T-helper 2 cell treated with Interferon-gamma antibody and Interleukin-4, amounts not matched to agents 5 μg/mL and 100 μg/mL, for 36 hours (primary cell): ENCODE measurements around the gene CNTN4.

Source experiments
- DNase-seq: peaks from one replicate; pipeline ENCODE4 v3.0.0; 2021; ENCODE audit warnings: low spot score
- H3K27ac Mint-ChIP-seq: one replicate; pipeline ENCODE4 v1.8.0; 2021; ENCODE audit warnings: mild to moderate bottlenecking, mixed read lengths
- H3K27me3 Mint-ChIP-seq: one replicate; pipeline ENCODE4 v1.8.0; 2021; ENCODE audit warnings: low read depth, mixed read lengths
- H3K36me3 Mint-ChIP-seq: one replicate; pipeline ENCODE4 v1.8.0; 2021; ENCODE audit warnings: low read depth, mixed read lengths
- H3K4me1 Mint-ChIP-seq: one replicate; pipeline ENCODE4 v1.8.0; 2021; ENCODE audit warnings: low read depth, mixed read lengths
- H3K4me3 Mint-ChIP-seq: one replicate; pipeline ENCODE4 v1.8.0; 2022; ENCODE audit warnings: mild to moderate bottlenecking, moderate library complexity, mixed read lengths
- H3K9me3 Mint-ChIP-seq: one replicate; pipeline ENCODE4 v1.8.0; 2021; ENCODE audit warnings: mixed read lengths

The CNTN4 gene

DNA sequence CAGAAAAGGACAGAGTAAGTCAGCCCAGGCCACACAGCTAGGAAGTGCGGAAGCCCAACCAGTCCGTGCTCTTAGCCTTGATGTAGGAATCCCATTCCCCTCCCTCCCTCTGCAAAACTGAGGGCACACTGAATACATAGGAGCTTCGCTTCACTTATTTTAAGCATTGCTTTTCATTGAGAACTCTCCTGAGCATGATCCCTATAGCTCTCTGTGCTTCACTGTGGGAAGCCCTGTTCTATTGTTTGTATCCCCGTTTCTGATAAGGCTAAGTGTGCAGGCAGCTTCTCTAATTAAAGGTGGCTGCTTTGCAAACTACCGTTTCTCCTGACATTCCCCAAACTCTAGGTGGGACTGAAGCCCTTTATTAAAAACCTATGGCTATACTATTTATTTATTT lies 981.6 kb downstream of the CNTN4 start:
- Mint-ChIP-seq H3K9me3 (no peaks in the 10 kb centered on the region), H3K4me3 (no peak overlapping the region), H3K27me3 (no peaks in the 10 kb centered on the region), H3K36me3 (no peaks in the 10 kb centered on the region), H3K27ac (no peak overlapping the region), H3K4me1 (no peaks in the 10 kb centered on the region)
- no peak for DNase-seq

- H3K27me3 Mint-ChIP-seq: no peaks in the 10 kb centered on the region
- no peaks in the 10 kb centered on the region for H3K36me3 Mint-ChIP-seq
- no peak overlapping the region for H3K27ac Mint-ChIP-seq
- H3K4me3 Mint-ChIP-seq: no peak overlapping the region
- no peaks in the 10 kb centered on the region for H3K4me1 Mint-ChIP-seq
- no peak for DNase-seq
- no peaks in the 10 kb centered on the region for H3K9me3 Mint-ChIP-seq
Observed at GRCh38 chr3:3081381-3082233, 982.9 kb downstream of the CNTN4 start.

- no peak overlapping the region for H3K4me3 Mint-ChIP-seq
- no peaks in the 10 kb centered on the region for H3K4me1 Mint-ChIP-seq
- DNase-seq: no peak
- no peaks in the 10 kb centered on the region for H3K36me3 Mint-ChIP-seq
- H3K27me3 Mint-ChIP-seq: no peaks in the 10 kb centered on the region
- no peak overlapping the region for H3K27ac Mint-ChIP-seq
- H3K9me3 Mint-ChIP-seq: no peaks in the 10 kb centered on the region
Observed at GRCh38 chr3:3082234-3082924, 983.7 kb downstream of the CNTN4 start.

- no peaks in the 10 kb centered on the region for H3K36me3 Mint-ChIP-seq
- no peak overlapping the region for H3K4me3 Mint-ChIP-seq
- no peaks in the 10 kb centered on the region for H3K4me1 Mint-ChIP-seq
- no peak overlapping the region for H3K27ac Mint-ChIP-seq
- H3K9me3 Mint-ChIP-seq: no peaks in the 10 kb centered on the region
- H3K27me3 Mint-ChIP-seq: no peaks in the 10 kb centered on the region
- DNase-seq: no peak
Observed at GRCh38 chr3:3084890-3085289, 986.2 kb downstream of the CNTN4 start.

DNA sequence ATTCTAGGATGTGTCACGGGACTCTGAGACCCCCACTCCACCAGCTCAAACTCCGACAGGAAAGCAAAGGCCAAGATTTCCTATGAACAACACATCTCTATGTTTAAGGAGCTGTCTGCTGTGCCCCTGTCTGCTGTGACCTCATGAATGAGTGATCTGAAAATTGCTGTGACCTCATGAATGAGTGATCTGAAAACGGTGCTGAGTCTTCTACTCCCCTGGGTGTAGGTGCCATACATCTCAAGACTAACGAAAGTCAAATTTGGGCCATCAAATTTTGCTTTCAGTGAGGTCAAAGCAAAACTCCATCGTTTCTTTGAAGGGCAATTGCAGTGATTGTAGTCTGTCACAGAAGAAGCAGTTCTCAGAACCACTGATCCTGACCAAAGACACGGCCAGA lies 987.1 kb downstream of the CNTN4 start:
- no peak for DNase-seq
- Mint-ChIP-seq H3K27ac (no peak overlapping the region), H3K4me3 (no peak overlapping the region), H3K36me3 (no peaks in the 10 kb centered on the region), H3K4me1 (no peaks in the 10 kb centered on the region), H3K9me3 (no peaks in the 10 kb centered on the region), H3K27me3 (no peaks in the 10 kb centered on the region)

DNA sequence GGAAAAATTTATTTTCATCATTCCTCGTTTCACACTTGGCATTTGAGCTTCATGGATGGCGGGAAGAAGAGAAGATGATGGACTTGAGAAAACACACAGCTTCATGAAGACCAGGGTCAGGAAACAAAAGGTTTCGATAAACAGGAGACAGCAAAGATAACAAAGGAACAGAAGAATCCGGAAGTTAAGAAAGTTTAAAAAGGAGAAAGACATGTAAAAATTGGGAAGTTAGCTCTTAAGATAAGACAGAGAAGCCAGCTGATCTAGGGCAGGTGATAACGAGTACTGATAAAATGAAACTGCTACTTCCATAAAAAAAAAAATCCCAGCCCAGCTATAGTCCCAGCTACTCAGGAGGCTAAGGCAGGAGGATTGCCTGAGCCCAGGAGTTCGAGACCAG lies 987.6 kb downstream of the CNTN4 start:
- no peaks in the 10 kb centered on the region for H3K36me3 Mint-ChIP-seq
- no peaks in the 10 kb centered on the region for H3K4me1 Mint-ChIP-seq
- no peak overlapping the region for H3K27ac Mint-ChIP-seq
- no peak overlapping the region for H3K4me3 Mint-ChIP-seq
- DNase-seq: no peak
- no peaks in the 10 kb centered on the region for H3K9me3 Mint-ChIP-seq
- no peaks in the 10 kb centered on the region for H3K27me3 Mint-ChIP-seq

GRCh38 chr3:3087279-3087678 lies 988.6 kb downstream of the CNTN4 start:
- no peaks in the 10 kb centered on the region for H3K36me3 Mint-ChIP-seq
- no peaks in the 10 kb centered on the region for H3K27me3 Mint-ChIP-seq
- H3K9me3 Mint-ChIP-seq: no peaks in the 10 kb centered on the region
- no peak overlapping the region for H3K4me3 Mint-ChIP-seq
- no peaks in the 10 kb centered on the region for H3K4me1 Mint-ChIP-seq
- no peak for DNase-seq
- no peak overlapping the region for H3K27ac Mint-ChIP-seq

DNA sequence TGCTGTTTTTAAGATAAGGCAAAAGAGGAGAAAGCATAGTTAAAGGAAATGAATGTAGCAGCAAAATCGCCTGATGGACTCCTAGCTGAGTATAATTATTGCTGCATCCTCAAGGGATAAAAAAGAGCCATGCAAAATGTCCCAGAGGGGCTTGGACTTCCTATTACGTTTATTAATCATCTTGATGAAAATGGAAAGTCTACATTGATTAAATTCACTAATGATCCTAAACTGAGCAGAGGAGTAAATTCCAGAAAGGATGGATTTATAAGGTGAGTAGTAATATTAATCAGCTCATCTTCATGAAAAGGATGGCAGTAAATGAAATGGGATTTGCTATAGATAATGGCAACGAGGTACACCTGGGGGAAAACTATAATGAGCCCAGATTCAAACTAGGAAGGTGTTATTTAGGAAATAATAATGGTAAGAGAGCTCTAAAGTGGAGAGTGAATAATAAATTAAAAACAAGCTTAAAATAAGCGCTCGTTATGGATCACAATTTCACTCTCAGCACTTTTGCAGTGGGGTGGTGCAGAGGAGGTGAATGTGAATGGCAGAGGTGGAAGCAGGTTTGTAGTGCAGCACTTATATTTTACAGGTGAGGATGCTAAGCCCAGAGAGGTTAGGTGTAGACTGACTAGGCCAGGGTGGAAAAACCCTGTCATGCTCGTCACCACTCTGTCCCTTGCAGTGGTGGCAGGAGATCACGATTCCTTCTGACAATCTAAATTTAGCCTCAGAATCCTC lies 989.2 kb downstream of the CNTN4 start:
- no peaks in the 10 kb centered on the region for H3K27me3 Mint-ChIP-seq
- DNase-seq: no peak
- H3K4me1 Mint-ChIP-seq: no peaks in the 10 kb centered on the region
- H3K36me3 Mint-ChIP-seq: no peaks in the 10 kb centered on the region
- H3K27ac Mint-ChIP-seq: no peak overlapping the region
- H3K4me3 Mint-ChIP-seq: no peak overlapping the region
- H3K9me3 Mint-ChIP-seq: no peaks in the 10 kb centered on the region

GRCh38 chr3:3089017-3089416 lies 990.4 kb downstream of the CNTN4 start:
- Mint-ChIP-seq H3K27me3 (no peaks in the 10 kb centered on the region), H3K4me3 (no peak overlapping the region), H3K27ac (no peak overlapping the region), H3K4me1 (no peaks in the 10 kb centered on the region), H3K36me3 (no peaks in the 10 kb centered on the region), H3K9me3 (no peaks in the 10 kb centered on the region)
- no peak for DNase-seq

GRCh38 chr3:3097958-3098357 lies 999.3 kb downstream of the CNTN4 start:
- Mint-ChIP-seq H3K27me3 (no peaks in the 10 kb centered on the region), H3K36me3 (no peaks in the 10 kb centered on the region), H3K4me1 (no peaks in the 10 kb centered on the region), H3K4me3 (no peak overlapping the region), H3K27ac (no peak overlapping the region), H3K9me3 (no peaks in the 10 kb centered on the region)
- DNase-seq: no peak

DNA sequence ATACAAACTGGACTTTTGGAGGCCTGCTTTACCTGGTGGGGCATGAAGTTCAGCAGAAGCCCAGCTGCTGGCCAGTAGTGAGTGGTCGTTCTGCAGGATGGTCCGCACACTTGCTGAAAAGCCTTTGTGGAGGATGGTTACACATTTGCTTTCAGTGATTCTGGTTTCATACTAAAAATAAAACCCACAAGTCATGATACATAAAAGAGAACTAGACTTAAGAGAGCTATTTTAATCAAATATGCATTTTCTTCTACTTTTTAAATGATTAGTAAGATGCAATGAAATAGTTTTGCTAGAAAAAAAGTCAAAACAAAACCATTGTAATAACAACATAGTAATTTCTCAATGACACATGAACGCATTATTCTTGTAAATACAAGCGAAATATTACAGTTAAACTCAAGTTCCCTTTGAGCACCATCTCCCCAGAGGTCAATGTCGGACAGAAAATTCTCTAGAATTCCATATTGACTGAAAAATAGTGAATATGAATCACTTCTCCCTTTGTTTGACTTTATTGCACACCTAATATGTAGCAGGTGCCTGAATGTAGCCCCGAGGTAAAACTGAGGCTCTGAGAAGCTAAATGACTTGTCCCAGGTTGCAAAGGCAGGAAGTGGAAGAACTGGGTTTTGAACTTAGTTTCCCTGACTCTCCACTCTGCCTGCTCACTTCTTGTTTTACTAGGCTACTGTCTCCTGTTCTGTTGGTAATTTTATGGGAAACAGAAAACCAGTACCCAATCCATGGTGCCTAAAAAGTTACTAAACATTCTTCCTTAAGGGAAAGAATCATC lies 1003.2 kb downstream of the CNTN4 start:
- H3K4me1 Mint-ChIP-seq: no peaks in the 10 kb centered on the region
- H3K4me3 Mint-ChIP-seq: no peak overlapping the region
- no peaks in the 10 kb centered on the region for H3K27me3 Mint-ChIP-seq
- no peaks in the 10 kb centered on the region for H3K36me3 Mint-ChIP-seq
- H3K27ac Mint-ChIP-seq: no peak overlapping the region
- no peak for DNase-seq
- H3K9me3 Mint-ChIP-seq: no peaks in the 10 kb centered on the region

DNA sequence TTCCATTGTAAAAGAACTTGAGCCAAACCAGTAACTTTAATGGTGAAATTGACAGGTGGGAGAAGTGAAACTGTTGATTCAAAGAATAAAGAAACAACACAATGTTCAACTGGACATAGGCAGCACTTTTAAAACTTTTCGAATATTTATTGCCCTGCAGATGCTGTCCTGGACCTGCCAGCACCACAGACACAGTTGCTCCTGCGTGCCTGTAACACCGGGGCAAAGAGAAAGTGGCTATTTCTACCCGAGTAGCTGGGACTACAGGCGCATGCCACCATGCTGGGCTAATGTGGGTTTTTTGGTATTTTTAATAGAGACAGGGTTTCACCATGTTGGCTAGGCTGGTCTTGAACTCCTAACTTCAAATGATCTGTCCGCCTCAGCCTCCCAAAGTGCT lies 1004.1 kb downstream of the CNTN4 start:
- peaks cover 5% of the 10 kb centered on the region for H3K27me3 Mint-ChIP-seq
- H3K27ac Mint-ChIP-seq: no peak overlapping the region
- H3K9me3 Mint-ChIP-seq: no peaks in the 10 kb centered on the region
- DNase-seq: no peak
- H3K4me1 Mint-ChIP-seq: no peaks in the 10 kb centered on the region
- H3K4me3 Mint-ChIP-seq: no peak overlapping the region
- no peaks in the 10 kb centered on the region for H3K36me3 Mint-ChIP-seq

DNA sequence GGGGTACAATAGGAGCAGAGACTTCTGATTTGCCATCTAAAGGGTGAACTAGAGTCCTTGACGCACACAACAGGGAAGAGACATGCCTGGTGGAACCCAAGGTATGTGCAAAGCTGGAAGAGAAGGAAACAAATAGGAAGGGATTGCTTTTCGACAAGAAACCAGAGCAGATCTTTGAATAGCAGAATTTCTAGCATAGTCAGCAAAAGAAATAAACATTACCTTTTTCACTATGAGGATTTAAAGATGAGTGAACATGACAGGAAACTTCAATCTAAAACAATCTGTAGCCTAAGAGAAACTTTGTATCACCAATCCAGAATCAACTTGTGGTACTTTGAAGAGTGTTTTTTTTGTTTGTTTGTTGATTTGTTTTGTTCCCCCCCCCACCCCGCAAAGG lies 1006.6 kb downstream of the CNTN4 start:
- Mint-ChIP-seq H3K36me3 (no peaks in the 10 kb centered on the region), H3K4me1 (peaks cover 5% of the 10 kb centered on the region), H3K27ac (no peak overlapping the region), H3K9me3 (no peaks in the 10 kb centered on the region), H3K4me3 (no peak overlapping the region), H3K27me3 (peaks cover 5% of the 10 kb centered on the region)
- DNase-seq: no peak
